Adrenal gland (tissue), 12 donors: Measurements from ENCODE around the gene MAP2K6. TPM values are rescaled to one million over a fixed set of nuclear protein-coding genes. Genes with fewer than 3 reads are reported as not detected.

Source experiments
- DNase-seq, 7 donors: peaks; one replicate each; pipeline ENCODE4 v3.0.0-alpha.2; 2019 to 2020
- H3K27ac ChIP-seq, 5 donors: fragments of 200-600 bp; sonication (generic) in 4 of 5; 1 replicate in 3 of 5; 2 replicates in 2 of 5; pipeline versions ENCODE4 v1.5.1 to v1.8.0; 2016 to 2020; ENCODE audit warnings: mild to moderate bottlenecking in 1 of 5
- H3K27me3 ChIP-seq: fragments of 200-600 bp; 2 replicates; pipeline ENCODE4 v1.8.0; 2021
- H3K36me3 ChIP-seq, 2 donors: fragments of 200-600 bp; replicated peaks in 1 of 2; 1 replicate in 1 of 2; 2 replicates in 1 of 2; pipeline versions ENCODE4 v1.5.1 to v1.8.0; 2018 to 2022
- H3K4me1 ChIP-seq, 2 donors: fragments of 200-600 bp; replicated peaks in 1 of 2; 1 replicate in 1 of 2; 2 replicates in 1 of 2; pipeline versions ENCODE4 v1.5.1 to v1.8.0; 2018 to 2021
- H3K4me3 ChIP-seq, 4 donors: fragments of 200-600 bp; sonication (generic) in 3 of 4; one replicate each; pipeline ENCODE4 v1.5.1; 2016 to 2018
- H3K9me3 ChIP-seq, 3 donors: fragments of 200-600 bp; sonication (generic) in 1 of 3; replicated peaks in 1 of 3; 1 replicate in 2 of 3; 2 replicates in 1 of 3; pipeline versions ENCODE4 v1.5.1 to v1.8.0; 2016 to 2021
- POLR2A ChIP-seq, 2 donors: fragments of 450-650 bp; IDR thresholded peaks; one replicate each; pipeline ENCODE4 v1.6.1; 2017; ENCODE audit warnings: antibody characterized with exemption in 2 of 2, mild to moderate bottlenecking in 2 of 2, moderate library complexity in 1 of 2
- WGBS, 4 donors: extraction: QIAGEN DNeasy Blood & Tissue Kit in 2 of 4; methylation state at CpG; one replicate each; pipeline versions ENCODE4 v1.1.5 to v1.1.7; 2013 to 2017; 5-methylcytosine and 5-hydroxymethylcytosine counted together
- intact Hi-C, 2 donors: fragments of 100-400 bp; cut with DNase I; formaldehyde crosslinking; loops; one replicate each; pipeline versions ENCODE4 v1.14.1 to v1.15.0; 2022 to 2023
- polyA plus RNA-seq, 3 donors: library from polyadenylated mRNA; stranded (reverse); fragments of 200-250 nt in 2 of 3; fragments of 350-450 nt in 1 of 3; fragmentation: Illumina TruSeq in 1 of 3; extraction: RNeasy Lipid Tissue Mini Kit (QIAGEN cat#74804) in 1 of 3; gene quantifications; one replicate each; pipeline ENCODE4 v1.2.3, GENCODE V29; 2013 to 2014
- total RNA-seq, 9 donors: library from RNA; depleted of rRNA in 4 of 9; stranded (reverse); fragments of >200 nt in 4 of 9; fragments of 120-200 nt in 1 of 9; fragmentation: NEBNext Ultra II Directional in 1 of 9; extraction: Animal tissue kit (Norgen Biotek cat#: 25700) in 1 of 9; gene quantifications; one replicate each; pipeline versions ENCODE4 v1.1.0 to v1.2.4, GENCODE V29; 2013 to 2023
- TF ChIP-seq, protein P1 (sequence below), 6 experiments: fragments of 450-650 bp in 4 of 6; fragments of 200-600 bp in 2 of 6; sonication (generic) in 1 of 6; IDR thresholded peaks; 1 replicate in 5 of 6; 2 replicates in 1 of 6; pipeline versions ENCODE4 v1.5.1 to v1.8.0; 2016 to 2021; ENCODE audit warnings: antibody characterized with exemption in 6 of 6, mild to moderate bottlenecking in 2 of 6, moderate library complexity in 1 of 6
- donor health status: healthy with polysubstance abuse.
- donor health status: Bipolar disorder and iron deficiency.
- donor health status: DM: yes; HTN: yes; CAD: no.
- donor health status: DM: no; HTN: no; CAD: no.
- donor health status: DM: no; HTN: no; CAD: no.
- donor health status: DM: yes; HTN: yes; CAD: no.

Gene MAP2K6
- total and polyA plus RNA-seq, 12 donors, result 0.53 to 7.0 (median 1.9) TPM

DNA sequence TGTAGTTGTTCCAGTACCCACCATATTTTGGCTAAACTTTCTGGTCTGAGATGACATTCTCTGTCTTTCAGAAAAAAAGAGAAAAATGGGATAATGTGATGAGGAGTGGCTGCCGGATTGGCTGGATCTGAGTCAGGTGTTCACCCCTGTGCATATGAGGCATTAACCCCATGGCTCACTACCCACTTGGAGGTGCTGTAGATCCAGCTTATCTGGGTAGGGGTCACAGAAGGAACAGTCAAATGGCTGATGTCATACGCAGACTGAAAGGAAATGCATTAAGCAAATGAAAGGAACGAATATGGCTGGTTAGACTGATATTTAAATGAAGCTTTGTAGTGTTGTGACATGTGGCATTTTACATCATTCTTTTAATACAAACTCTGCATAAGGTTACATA lies 17.3 kb downstream of the MAP2K6 start:
- H3K36me3 ChIP-seq, result no peaks in the 10 kb centered on the region
- H3K27ac ChIP-seq, result no peak overlapping the region
- H3K27me3 ChIP-seq, result no peaks in the 10 kb centered on the region
- no peaks in the 10 kb centered on the region for H3K9me3 ChIP-seq
- intact Hi-C loops, result no loop called here
- no peak overlapping the region for H3K4me3 ChIP-seq
- DNase-seq, result no peak
- 83 to 98% (median 92%) methylated on average over 3 of the region's 3 CpGs for whole genome bisulfite sequencing, 4 donors
- H3K4me1 ChIP-seq, result no peaks in the 10 kb centered on the region
- TF ChIP-seq, protein P1, sequence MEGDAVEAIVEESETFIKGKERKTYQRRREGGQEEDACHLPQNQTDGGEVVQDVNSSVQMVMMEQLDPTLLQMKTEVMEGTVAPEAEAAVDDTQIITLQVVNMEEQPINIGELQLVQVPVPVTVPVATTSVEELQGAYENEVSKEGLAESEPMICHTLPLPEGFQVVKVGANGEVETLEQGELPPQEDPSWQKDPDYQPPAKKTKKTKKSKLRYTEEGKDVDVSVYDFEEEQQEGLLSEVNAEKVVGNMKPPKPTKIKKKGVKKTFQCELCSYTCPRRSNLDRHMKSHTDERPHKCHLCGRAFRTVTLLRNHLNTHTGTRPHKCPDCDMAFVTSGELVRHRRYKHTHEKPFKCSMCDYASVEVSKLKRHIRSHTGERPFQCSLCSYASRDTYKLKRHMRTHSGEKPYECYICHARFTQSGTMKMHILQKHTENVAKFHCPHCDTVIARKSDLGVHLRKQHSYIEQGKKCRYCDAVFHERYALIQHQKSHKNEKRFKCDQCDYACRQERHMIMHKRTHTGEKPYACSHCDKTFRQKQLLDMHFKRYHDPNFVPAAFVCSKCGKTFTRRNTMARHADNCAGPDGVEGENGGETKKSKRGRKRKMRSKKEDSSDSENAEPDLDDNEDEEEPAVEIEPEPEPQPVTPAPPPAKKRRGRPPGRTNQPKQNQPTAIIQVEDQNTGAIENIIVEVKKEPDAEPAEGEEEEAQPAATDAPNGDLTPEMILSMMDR (IDR thresholded peaks at IDR 0.05), result no peak
- no peak for TF ChIP-seq POLR2A (IDR thresholded peaks at IDR 0.05)

DNA sequence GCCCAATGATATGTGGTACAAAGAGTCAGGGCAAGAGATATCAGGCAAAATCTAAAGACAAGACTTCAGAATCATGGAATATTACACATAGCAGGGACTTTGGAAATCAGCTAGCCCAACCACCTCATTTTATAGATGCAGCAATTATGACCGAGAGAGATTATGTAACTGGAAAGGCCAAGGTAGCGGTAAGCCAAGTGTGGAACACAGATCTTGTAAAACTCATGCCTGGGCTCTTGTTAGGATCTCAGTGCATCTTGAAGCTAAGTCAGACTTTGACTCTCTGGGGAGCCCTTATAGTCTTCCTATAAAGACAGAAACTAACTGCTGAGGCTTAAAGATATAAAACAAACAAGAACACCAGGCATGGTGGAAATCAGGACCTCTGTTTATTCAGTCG lies 18.6 kb downstream of the MAP2K6 start:
- 89 to 95% (median 93%) methylated on average over 3 of the region's 3 CpGs for WGBS, 4 donors
- no peaks in the 10 kb centered on the region for H3K9me3 ChIP-seq
- H3K4me1 ChIP-seq, result no peaks in the 10 kb centered on the region
- H3K36me3 ChIP-seq, result no peaks in the 10 kb centered on the region
- no peak for TF ChIP-seq POLR2A (IDR thresholded peaks at IDR 0.05)
- TF ChIP-seq, protein P1 (IDR thresholded peaks at IDR 0.05), result no peak
- H3K27me3 ChIP-seq, result no peaks in the 10 kb centered on the region
- no peak for DNase-seq
- intact Hi-C loops, result no loop called here
- no peak overlapping the region for H3K4me3 ChIP-seq
- H3K27ac ChIP-seq, result no peak overlapping the region

DNA sequence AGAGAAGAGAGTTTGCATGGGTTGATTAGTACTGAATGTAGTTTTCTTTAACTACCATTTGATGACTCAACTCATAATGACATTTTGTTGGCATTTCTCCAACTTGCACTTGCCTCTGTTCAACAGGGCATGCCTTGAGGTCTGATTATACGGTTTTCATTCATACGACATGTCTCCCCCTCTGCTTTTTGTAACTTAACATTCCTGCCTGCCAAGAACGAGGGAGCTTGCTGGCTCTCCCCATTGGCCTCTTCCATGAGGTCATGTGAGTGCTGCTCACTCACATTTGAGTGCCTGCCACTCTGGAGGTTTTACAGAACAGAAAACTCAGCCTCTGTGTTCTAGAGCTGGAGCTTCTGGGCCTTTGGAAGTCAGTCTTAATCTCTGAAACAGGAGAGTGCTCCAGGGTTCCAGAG lies 19.7 kb downstream of the MAP2K6 start:
- intact Hi-C loops, result no loop called here
- no peaks in the 10 kb centered on the region for H3K4me1 ChIP-seq
- H3K27ac ChIP-seq, result no peak overlapping the region
- H3K4me3 ChIP-seq, result no peak overlapping the region
- H3K9me3 ChIP-seq, result no peaks in the 10 kb centered on the region
- TF ChIP-seq, protein P1 (IDR thresholded peaks at IDR 0.05), result no peak
- no peak for TF ChIP-seq POLR2A (IDR thresholded peaks at IDR 0.05)
- no peaks in the 10 kb centered on the region for H3K27me3 ChIP-seq
- 47 to 77% (median 67%) methylated on average over 3 of the region's 3 CpGs for WGBS, 4 donors
- no peak for DNase-seq
- no peaks in the 10 kb centered on the region for H3K36me3 ChIP-seq

DNA sequence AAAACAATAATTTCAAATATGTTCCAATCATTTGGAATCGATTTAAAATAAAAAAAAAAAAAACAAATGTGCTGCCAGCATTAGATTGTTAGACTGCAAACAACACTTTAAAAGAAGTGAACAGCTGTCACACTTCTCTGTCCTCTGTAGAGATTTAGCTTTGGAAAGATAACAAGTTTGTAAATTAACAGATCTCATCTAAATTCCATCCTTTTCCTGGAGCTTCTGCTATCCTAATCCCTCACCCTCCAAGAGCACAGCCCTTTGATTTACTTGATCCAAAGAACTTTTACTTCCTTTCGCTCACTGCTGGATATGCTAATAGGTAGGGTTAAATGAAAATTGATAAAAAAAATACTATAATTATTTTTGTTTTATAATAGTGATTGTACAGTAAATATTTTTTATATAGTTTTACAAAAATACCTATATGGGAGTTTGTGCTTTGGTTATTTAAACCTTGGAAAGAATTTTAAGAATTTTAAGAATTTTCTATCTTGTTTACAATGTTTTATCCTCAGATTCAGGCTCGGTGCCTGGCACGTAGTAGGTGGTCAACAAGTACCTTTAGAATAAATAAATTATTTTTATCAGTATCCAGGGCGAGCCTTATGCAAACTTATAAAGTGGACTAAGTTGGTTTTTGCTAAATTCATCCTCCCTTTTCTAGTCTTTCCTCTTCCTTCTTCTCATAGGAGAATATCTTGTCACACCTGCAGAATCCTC lies 21.6 kb downstream of the MAP2K6 start:
- DNase-seq, result no peak
- H3K36me3 ChIP-seq, result no peaks in the 10 kb centered on the region
- TF ChIP-seq, protein P1 (IDR thresholded peaks at IDR 0.05), result no peak
- H3K4me1 ChIP-seq, result no peaks in the 10 kb centered on the region
- no peak overlapping the region for H3K4me3 ChIP-seq
- H3K9me3 ChIP-seq, result no peaks in the 10 kb centered on the region
- 70 to 79% (median 77%) methylated on average over 5 of the region's 5 CpGs for WGBS, 4 donors
- intact Hi-C loops, result no loop called here
- no peaks in the 10 kb centered on the region for H3K27me3 ChIP-seq
- H3K27ac ChIP-seq, result no peak overlapping the region
